Motor neuron (in vitro differentiated cells): ENCODE results near the gene AK5. TPM values are rescaled to one million over a fixed set of nuclear protein-coding genes. Genes with fewer than 3 reads are reported as not detected.
"Not testable (repeated sequence)": the region's sequence is repeated elsewhere in the genome, so short reads cannot be mapped to it uniquely, and the experiment has no call there.

Experiments used
- ATAC-seq, 8 experiments: fragments of 200-7000 bp; cut with Tn5 transposase; replicated peaks in 6 of 8; 2 replicates each; pipeline ENCODE4 v1.8.0; 2021; ENCODE audit warnings: mild to moderate bottlenecking in 8 of 8, moderate library complexity in 8 of 8
- H3K27ac ChIP-seq, 2 donors: fragments of 250-450 bp; sonication (Bioruptor Pico); 2 replicates each; pipeline ENCODE4 v1.9.0; 2021; ENCODE audit warnings: antibody characterized with exemption in 2 of 2, mild to moderate bottlenecking in 2 of 2, moderate library complexity in 1 of 2
- H3K4me1 ChIP-seq, 2 donors: fragments of 250-450 bp; sonication (Bioruptor Pico); replicated peaks in 1 of 2; 2 replicates each; pipeline ENCODE4 v1.6.1; 2021; ENCODE audit warnings: antibody characterized with exemption in 2 of 2, mild to moderate bottlenecking in 2 of 2, moderate library complexity in 1 of 2
- H3K4me3 ChIP-seq, 5 donors: fragments of 250-450 bp; sonication (Bioruptor Pico); 2 replicates each; pipeline ENCODE4 v1.9.0; 2021; ENCODE audit warnings: antibody characterized with exemption in 5 of 5, mild to moderate bottlenecking in 5 of 5, moderate library complexity in 4 of 5
- WGBS, 10 experiments: fragments of 450-650 bp; shearing (Covaris generic); methylation state at CpG; one replicate each; pipeline ENCODE4 v1.0.0; 2022; 5-methylcytosine and 5-hydroxymethylcytosine counted together
- in situ Hi-C, 9 experiments: fragments of 400-800 bp; cut with MboI; loops; one replicate each; pipeline ENCODE4 v1.15.0; 2021; ENCODE audit warnings: low sequenced_read_pairs in 9 of 9, low pct_unique_long_range_greater_than_20kb in 2 of 9; ENCODE audit not compliant: unreplicated experiment in 9 of 9
- total RNA-seq, 8 experiments: library from RNA; unstranded; fragments of 300-600 nt; gene quantifications; 2 replicates each; pipeline versions ENCODE4 v1.2.3 to v1.2.4, GENCODE V29; 2022

Gene AK5
- total RNA-seq, 8 experiments from 2014 or later: 0.31 to 21.2 (median 4.3) TPM

DNA sequence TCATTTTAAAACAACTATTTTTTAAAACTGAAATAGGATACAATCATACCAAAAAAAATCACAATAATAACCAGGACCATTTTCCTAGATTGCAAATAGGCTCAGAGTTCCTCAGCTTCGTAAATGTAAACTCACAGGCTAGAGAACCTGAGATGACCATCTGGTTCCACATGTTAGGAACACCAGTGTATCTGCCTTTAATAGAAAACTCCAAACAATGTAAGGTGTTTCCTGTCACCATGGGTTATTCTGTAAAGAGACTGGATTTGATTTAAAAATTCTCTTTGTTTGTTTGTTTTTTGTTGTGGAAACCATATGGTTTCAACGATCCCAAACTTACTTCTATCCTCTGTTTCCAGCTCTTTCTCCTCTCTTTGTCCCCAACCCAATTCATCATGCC lies 203.1 kb downstream of the AK5 start:
- Histone ChIP-seq H3K4me1 (peaks cover 4 to 7% of the 10 kb centered on the region in 2 donors), H3K4me3 (no peak overlapping the region), H3K27ac (no peak overlapping the region)
- 0 to 100% (median 70%) methylated on average over 1 to 2 of the region's 2 CpGs; no CpG with 5 or more reads in 2 of the 10 experiments for WGBS, 10 experiments
- in situ Hi-C loops: no loop called here
- no peak for ATAC-seq

DNA sequence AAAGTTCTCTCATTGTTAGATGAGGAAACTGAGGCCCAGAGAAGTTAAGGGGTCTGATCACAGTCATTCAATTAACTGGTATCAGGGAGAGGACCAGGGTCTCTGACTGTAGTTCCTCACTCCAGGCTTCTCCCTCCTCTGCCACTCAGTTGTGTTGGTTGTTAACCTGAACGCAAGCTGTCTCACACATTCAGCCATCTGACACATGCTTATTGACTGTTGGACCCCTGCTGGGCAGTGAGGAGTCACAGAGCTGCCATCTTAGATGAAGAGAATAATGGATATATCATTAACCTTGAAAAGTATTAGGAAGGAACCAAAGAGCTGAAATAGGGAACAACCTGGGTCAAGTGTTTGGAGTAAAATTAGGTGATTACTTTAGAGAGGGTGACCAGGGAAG lies 205.8 kb downstream of the AK5 start:
- 40 to 73% (median 50%) methylated on average over 1 of the region's 1 CpG; no CpG with 5 or more reads in 5 of the 10 experiments for WGBS, 10 experiments
- in situ Hi-C loops: no loop called here
- H3K27ac ChIP-seq: no peak overlapping the region
- ATAC-seq: no peak
- H3K4me3 ChIP-seq: no peak overlapping the region
- H3K4me1 ChIP-seq: peaks cover 12 to 15% of the 10 kb centered on the region in 2 donors

DNA sequence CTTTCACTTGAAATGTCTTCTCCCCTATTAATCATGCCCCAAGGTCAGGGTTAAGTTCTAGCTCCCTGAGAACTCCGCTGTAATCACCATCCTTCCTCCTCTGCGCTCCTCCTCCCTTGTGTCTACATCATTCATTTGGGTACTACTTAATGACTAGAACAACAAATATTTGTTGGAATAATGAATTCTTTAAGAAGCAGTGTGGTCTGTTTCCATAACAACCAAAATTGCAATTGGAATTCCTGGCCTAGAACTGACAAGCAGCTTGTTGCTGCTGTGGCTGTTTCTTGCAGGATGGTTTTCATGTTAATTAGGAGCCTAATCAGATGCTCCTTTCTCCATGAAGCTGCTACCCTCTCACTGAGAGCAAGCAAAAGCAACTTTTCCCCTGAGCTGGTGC lies 208.1 kb downstream of the AK5 start:
- peak in 6 of 8 experiments; percentile 40 to 87 (median 64) for ATAC-seq
- Histone ChIP-seq H3K27ac (no peak overlapping the region), H3K4me3 (no peak overlapping the region), H3K4me1 (peaks cover 13 to 15% of the 10 kb centered on the region in 2 donors)
- in situ Hi-C loops: no loop called here
- WGBS, 10 experiments: 0 to 100% (median 40%) methylated on average over 1 to 2 of the region's 2 CpGs; no CpG with 5 or more reads in 1 of the 10 experiments

DNA sequence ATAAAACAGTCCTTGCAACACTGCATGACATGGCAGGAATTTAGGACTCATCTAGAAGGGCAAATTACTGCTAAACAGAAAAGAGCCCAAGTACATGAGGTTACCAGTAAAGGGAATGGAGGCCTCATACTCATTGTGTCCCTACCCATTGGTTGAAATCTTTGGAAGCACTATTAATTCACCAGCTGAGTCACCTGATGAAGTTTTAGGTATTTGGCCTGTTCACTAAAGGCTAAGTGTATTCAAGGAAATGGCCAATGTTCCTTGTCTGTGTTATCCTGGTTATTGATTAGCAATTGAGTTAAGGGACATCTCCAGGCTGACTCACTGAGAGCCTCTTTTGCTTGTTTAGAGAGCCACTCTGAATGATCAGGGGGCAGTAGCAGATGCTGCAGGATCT lies 212.2 kb downstream of the AK5 start:
- Histone ChIP-seq H3K27ac (no peak overlapping the region), H3K4me1 (peaks cover 13 to 15% of the 10 kb centered on the region in 2 donors), H3K4me3 (no peak overlapping the region)
- in situ Hi-C loops: no loop called here
- no peak for ATAC-seq

DNA sequence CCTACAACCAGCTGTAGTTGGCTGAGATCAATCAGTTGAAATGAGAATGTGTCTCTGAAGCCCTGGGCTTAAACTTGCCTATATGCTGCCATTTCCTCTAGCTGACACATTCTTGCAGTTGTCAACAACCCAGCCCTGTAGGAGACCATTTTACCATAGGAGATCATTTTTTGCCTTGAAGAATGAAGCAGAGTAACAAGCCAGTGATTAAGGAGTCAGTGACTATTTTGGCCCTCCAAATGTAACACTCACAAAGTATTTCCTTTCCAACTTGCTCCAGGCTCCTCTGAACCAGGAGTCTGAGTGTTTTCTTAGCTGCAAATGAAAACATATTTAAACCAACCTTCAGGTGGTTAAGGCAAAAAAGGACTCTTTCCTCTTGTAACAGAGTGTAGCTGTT lies 217.1 kb downstream of the AK5 start:
- Histone ChIP-seq H3K4me1 (no peaks in the 10 kb centered on the region), H3K4me3 (no peak overlapping the region), H3K27ac (no peak overlapping the region)
- ATAC-seq: no peak
- in situ Hi-C loops: no loop called here

DNA sequence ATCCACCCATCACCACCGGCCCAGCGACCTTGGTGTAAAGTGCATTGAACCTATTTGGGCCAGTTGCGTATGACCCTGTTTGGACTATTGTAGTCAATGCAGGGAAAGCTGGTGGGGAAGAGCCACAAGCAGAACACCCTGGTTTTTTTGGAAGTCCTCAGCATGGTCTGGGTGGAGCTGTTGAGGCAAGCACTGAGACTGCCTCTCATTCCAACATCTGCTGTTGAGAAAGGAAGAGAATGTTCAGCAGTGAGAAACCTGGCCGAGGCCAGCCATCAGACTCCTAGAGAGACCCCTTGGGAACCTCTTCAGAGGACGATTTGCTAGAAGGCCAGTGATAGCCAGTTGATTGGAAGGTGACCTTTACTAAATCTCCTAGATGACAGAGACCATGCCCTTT lies 217.6 kb downstream of the AK5 start:
- H3K27ac ChIP-seq: no peak overlapping the region
- 0 to 88% (median 78%) methylated on average over 1 to 5 of the region's 5 CpGs; no CpG with 5 or more reads in 1 of the 10 experiments for WGBS, 10 experiments
- no peak for ATAC-seq
- H3K4me3 ChIP-seq: no peak overlapping the region
- no peaks in the 10 kb centered on the region for H3K4me1 ChIP-seq
- in situ Hi-C loops: no loop called here

DNA sequence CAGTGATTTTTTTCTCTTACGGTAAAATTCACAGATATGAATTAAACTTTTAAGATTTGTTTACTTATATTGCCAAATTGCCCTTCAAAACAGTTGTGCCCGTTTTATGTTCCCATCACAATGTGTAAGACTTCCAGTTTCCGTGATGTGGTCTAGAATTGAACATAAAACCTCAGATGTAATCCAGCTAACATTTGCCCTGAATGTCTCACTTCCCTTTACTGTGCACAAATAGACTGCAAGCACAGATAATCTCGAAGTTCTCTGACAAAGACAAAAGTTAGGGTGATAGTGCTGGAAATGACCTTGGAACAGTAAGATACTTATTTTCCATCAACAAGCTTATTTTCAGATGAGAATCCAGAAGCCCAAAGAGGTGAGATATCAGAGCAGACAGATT lies 223.2 kb downstream of the AK5 start:
- no peak overlapping the region for H3K4me3 ChIP-seq
- no peak overlapping the region for H3K27ac ChIP-seq
- no peak for ATAC-seq
- 41 to 100% (median 84%) methylated on average over 3 to 4 of the region's 4 CpGs for WGBS, 10 experiments
- H3K4me1 ChIP-seq: no peaks in the 10 kb centered on the region
- in situ Hi-C loops: no loop called here

DNA sequence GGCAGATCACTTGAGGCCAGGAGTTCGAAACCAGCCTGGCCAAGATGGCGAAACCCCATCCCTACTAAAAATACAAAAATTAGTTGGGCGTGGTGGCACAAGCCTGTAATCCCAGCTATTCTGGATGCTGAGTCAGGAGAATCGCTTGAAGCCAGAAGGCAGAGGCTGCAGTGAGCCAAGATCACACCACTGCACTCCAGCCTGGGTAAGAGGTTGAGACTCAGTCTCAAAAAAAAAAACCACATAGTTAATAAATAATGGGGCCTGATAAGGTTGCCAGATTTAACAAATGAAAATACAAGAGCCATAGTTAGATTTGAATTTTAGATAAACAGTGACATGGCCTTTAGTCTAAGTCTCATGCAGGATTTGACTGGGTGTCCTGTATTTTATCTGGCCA lies 225.0 kb downstream of the AK5 start:
- ATAC-seq: no peak
- H3K27ac ChIP-seq: no peak overlapping the region
- 75 to 100% (median 93%) methylated on average over 1 to 4 of the region's 4 CpGs; no CpG with 5 or more reads in 3 of the 10 experiments for WGBS, 10 experiments
- no peaks in the 10 kb centered on the region for H3K4me1 ChIP-seq
- no peak overlapping the region for H3K4me3 ChIP-seq
- in situ Hi-C loops: no loop called here

DNA sequence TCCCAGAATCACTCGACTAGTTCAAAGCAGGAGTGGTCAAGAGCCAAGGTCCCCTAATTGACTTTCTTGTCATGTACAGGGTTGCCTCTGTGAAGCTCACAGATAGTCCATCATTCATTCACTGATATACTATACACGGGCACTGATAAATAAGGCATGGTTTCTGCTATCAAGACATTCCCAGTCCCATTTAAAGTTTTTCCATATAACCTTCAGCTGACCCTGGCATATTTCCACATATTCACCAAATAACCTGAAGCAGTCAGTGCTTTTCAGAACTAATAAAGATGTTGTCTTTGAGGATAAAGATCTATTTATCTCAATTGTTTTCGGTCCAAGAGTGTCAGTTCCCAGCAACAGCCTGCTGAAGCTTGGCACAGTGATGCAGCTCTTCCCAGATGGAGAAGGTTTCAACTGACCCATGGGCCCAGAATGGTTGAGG lies 227.3 kb downstream of the AK5 start:
- Histone ChIP-seq H3K27ac (no peak overlapping the region), H3K4me3 (no peak overlapping the region), H3K4me1 (peaks cover 0 to 4% of the 10 kb centered on the region in 2 donors)
- no peak for ATAC-seq
- WGBS, 10 experiments: 80 to 100% (median 92%) methylated on average over 1 to 3 of the region's 3 CpGs
- in situ Hi-C loops: no loop called here

DNA sequence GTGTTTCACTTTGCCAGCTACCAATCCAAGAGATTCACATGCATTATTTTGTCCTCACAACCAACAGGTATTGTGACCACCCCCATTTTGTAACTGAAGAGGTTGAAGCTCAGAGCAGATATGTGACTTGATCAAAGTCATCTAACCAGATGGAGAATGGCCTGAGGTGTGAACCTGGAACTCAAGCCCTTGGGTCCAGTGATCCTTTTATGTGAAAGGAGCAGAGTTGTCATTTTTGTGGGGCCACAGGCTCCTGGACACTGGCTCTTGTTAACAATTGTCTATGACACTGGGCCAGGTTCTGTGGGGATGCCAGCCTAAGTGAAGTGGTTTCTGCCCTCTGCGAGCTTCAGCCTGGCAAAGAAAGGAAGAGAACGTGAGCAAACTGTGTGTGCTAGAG lies 228.1 kb downstream of the AK5 start:
- in situ Hi-C loops: no loop called here
- WGBS, 10 experiments: 78 to 100% (median 93%) methylated on average over 1 to 2 of the region's 2 CpGs; no CpG with 5 or more reads in 2 of the 10 experiments
- no peak for ATAC-seq

DNA sequence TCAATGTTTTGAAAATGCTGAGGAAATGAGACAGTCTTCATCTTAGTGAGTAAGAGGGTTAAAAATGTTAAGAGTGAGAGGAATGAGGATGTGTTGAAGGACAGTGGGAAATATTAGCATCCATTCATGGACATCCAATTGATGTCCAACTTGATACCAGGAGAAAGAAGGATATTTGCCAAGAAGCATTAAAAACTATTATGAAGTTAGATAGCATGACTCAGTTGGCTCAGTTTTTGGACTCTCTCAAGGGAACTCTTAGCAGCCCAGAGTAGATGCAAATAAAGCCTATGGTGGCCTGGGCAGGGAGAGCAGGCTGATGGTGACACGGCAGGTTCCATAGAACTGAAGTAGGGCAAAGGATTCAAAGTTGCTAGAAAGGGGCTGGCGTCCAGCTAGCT lies 229.6 kb downstream of the AK5 start:
- WGBS, 10 experiments: 49 to 100% (median 88%) methylated on average over 1 to 2 of the region's 2 CpGs; no CpG with 5 or more reads in 1 of the 10 experiments
- ATAC-seq: no peak

More for the DNA sequence above, 228.1 kb downstream of the AK5 start:
- H3K4me3 ChIP-seq: no peak overlapping the region
- peaks cover 0 to 12% of the 10 kb centered on the region in 2 donors for H3K4me1 ChIP-seq
- no peak overlapping the region for H3K27ac ChIP-seq

DNA sequence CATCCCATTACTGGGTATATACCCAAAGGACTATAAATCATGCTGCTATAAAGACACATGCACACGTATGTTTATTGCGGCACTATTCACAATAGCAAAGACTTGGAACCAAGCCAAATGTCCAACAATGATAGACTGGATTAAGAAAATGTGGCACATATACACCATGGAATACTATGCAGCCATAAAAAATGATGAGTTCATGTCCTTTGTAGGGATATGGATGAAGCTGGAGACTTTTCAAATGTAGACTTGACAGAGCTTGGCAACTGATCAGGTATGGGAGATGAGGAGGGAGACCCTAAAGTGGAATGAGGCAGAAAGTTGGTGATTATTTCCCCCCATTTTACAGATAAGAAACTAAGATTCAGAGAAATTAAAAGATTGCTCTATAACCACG lies 230.8 kb downstream of the AK5 start:
- in situ Hi-C loops, ATAC-seq, H3K27ac ChIP-seq, H3K4me3 ChIP-seq: not testable (repeated sequence)
- peaks cover 0 to 16% of the 10 kb centered on the region in 2 donors for H3K4me1 ChIP-seq
- WGBS, 10 experiments: 33 to 100% (median 77%) methylated on average over 1 of the region's 3 CpGs; no CpG with 5 or more reads in 3 of the 10 experiments

More for the DNA sequence above, 229.6 kb downstream of the AK5 start:
- Histone ChIP-seq H3K4me1 (peaks cover 0 to 16% of the 10 kb centered on the region in 2 donors), H3K4me3 (no peak overlapping the region), H3K27ac (no peak overlapping the region)
- in situ Hi-C loops: no loop called here

DNA sequence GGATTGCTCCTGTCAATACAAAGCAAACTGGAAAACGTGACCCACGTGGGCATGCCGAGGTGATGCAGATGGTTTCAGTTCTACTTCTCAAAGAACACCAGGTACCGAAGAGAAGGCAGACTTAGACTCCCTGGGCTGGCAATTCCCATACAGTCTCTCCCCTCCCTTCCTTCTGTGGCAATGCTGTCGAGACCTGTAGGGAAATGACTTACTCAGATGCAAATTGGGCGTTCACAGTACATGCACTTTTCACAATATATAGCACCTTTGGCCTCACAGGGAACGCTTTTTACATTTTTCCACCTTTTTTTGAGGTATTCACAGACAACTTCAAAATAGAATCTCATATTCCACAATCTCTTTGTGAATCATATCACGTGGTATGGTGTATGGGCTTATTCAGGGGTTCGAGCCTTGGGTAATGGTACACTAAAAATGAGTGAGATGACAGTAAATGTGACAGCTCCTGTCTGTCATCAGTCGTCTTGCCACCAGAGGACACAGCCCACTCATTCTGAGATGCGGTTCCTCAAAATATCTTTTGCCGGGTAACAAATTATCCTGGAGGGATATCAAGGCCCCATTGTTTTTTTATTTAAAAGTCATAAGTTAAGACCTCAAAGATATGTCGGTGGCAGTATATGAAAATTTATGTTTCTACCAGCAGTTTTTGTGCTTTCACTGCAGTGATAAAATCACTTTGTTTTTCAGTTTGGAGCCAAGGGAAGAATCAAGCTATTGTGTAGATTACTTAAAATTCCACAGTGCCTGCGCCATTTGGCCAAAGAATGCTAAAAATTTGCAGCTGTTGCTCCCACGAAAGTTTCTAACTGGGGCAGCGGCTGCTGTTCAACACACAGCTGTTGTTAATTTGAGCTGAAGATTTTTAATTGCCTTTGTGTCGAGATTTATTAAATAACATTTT lies 232.3 kb downstream of the AK5 start:
- ATAC-seq: peak in 4 of 8 experiments; percentile 37 to 80 (median 52)
- Histone ChIP-seq H3K4me1 (peaks cover 0 to 16% of the 10 kb centered on the region in 2 donors), H3K27ac (no peak overlapping the region), H3K4me3 (no peak overlapping the region)
- in situ Hi-C loops: no loop called here
- WGBS, 10 experiments: 4 to 78% (median 52%) methylated on average over 5 to 17 of the region's 17 CpGs
